Measurements from ENCODE around the gene TMEM259. TPM values are rescaled to one million over a fixed set of nuclear protein-coding genes. Genes with fewer than 3 reads are reported as not detected.

The TMEM259 gene
- total and polyA plus RNA-seq, 2 of the 13 experiments (the other 11 are each of a cell fraction or from before 2014, with no cell fraction given) = 64.7 to 164 TPM

- TF ChIP-seq PRDM15 (CRISPR knock-in tag; IDR thresholded peaks at IDR 0.05) (no peak), ZNF414 (CRISPR knock-in tag; IDR thresholded peaks at IDR 0.05) (no peak), SMYD3 (CRISPR knock-in tag; IDR thresholded peaks at IDR 0.05) (no peak), AHDC1 (CRISPR knock-in tag; IDR thresholded peaks at IDR 0.05; ENCODE audit: borderline replicate concordance) (peak; percentile 16; the same call in 1 of the 2 replicates), SCMH1 (CRISPR knock-in tag; IDR thresholded peaks at IDR 0.05; ENCODE audit: borderline replicate concordance) (no peak), KLF13 (CRISPR knock-in tag; IDR thresholded peaks at IDR 0.05) (no peak), TAF15 (IDR thresholded peaks at IDR 0.05; ENCODE audit: low read depth, low read length, poor library complexity, severe bottlenecking) (peak; percentile 44), HHEX (CRISPR knock-in tag; IDR thresholded peaks at IDR 0.05) (no peak), ZNF781 (CRISPR knock-in tag; IDR thresholded peaks at IDR 0.05; ENCODE audit: borderline replicate concordance, not compliant biosample characterization) (no peak), ZNF230 (CRISPR knock-in tag; IDR thresholded peaks at IDR 0.05) (no peak), MTA1 (CRISPR knock-in tag; IDR thresholded peaks at IDR 0.05; ENCODE audit: borderline replicate concordance) (peak; percentile 87; the same call in 1 of the 2 replicates), ZNF572 (CRISPR knock-in tag; IDR thresholded peaks at IDR 0.05) (no peak), ZNF207 (IDR thresholded peaks at IDR 0.05; ENCODE audit: borderline replicate concordance) (no peak), ZNF784 (CRISPR knock-in tag; IDR thresholded peaks at IDR 0.05; ENCODE audit: borderline replicate concordance) (peak; percentile 76; the same call in 1 of the 2 replicates), ISX (CRISPR knock-in tag; conservative IDR thresholded peaks at IDR 0.05) (no peak), TP53 (CRISPR knock-in tag; conservative IDR thresholded peaks at IDR 0.05) (no peak)
Observed at GRCh38 chr19:1046117-1046626, 25.2 kb upstream of the TMEM259 start (continued).

All from HepG2 (cell line).